Spleen (tissue), 7 donors: Measurements from ENCODE around the gene SEMA5B.

ENCODE experiments used
- CTCF ChIP-seq, 11 experiments: fragments of 200-600 bp in 7 of 11; fragments of 450-650 bp in 4 of 11; sonication (generic) in 4 of 11; IDR thresholded peaks in 8 of 11; conservative IDR thresholded peaks in 3 of 11; 1 replicate in 7 of 11; 2 replicates in 4 of 11; pipeline versions ENCODE4 v1.4.0 to v1.8.0; 2016 to 2021; ENCODE audit warnings: antibody characterized with exemption in 11 of 11, inconsistent platforms in 4 of 11, mild to moderate bottlenecking in 1 of 11
- POLR2A ChIP-seq, 3 donors: fragments of 450-650 bp; IDR thresholded peaks; one replicate each; pipeline ENCODE4 v1.5.1; 2017; ENCODE audit warnings: antibody characterized with exemption in 3 of 3, mild to moderate bottlenecking in 1 of 3
- POLR2AphosphoS5 ChIP-seq, 3 donors: sonication (generic); formaldehyde crosslinking; IDR thresholded peaks; one replicate each; pipeline ENCODE4 v1.5.1; 2017; ENCODE audit warnings: antibody characterized with exemption in 3 of 3
- donor health status: DM: no; HTN: no; CAD: no; lungs with moderate emphysema.
- donor health status: DM: no; HTN: no; CAD: no.
- donor health status: DM: no; HTN: no; CAD: no.

- TF ChIP-seq CTCF (IDR thresholded peaks at IDR 0.05 in 8 of 11, conservative IDR thresholded peaks at IDR 0.05 in 3 of 11), result no peak
- no peak for TF ChIP-seq POLR2A (IDR thresholded peaks at IDR 0.05)
- TF ChIP-seq POLR2AphosphoS5 (IDR thresholded peaks at IDR 0.05), result no peak
Observed at GRCh38 chr3:123047062-123047319, 19.4 kb upstream of the SEMA5B start.
